ENCODE data around the gene ALKBH4.
A peak's percentile ranks its signal among the peaks of the same experiment; 100 is the strongest.
"Not testable (repeated sequence)": the region's sequence is repeated elsewhere in the genome, so short reads cannot be mapped to it uniquely, and the experiment has no call there.

Gene ALKBH4

GRCh38 chr7:102454932-102455331 lies 9.7 kb downstream of the ALKBH4 start:
- DNase-seq (ENCODE audit: low read depth): not testable (repeated sequence)

GRCh38 chr7:102454468-102454867 lies 10.2 kb downstream of the ALKBH4 start:
- DNase-seq (ENCODE audit: low read depth): no peak

- DNase-seq (ENCODE audit: low read depth): no peak
These were observed 11.3 kb downstream of the ALKBH4 start for GRCh38 chr7:102453319-102453718.

- no peak for DNase-seq (ENCODE audit: low read depth)
These were observed 12.2 kb downstream of the ALKBH4 start for GRCh38 chr7:102452451-102452850.

GRCh38 chr7:102451371-102452054 lies 13.2 kb downstream of the ALKBH4 start:
- DNase-seq (ENCODE audit: low read depth): no peak

GRCh38 chr7:102450242-102450641 lies 14.4 kb downstream of the ALKBH4 start:
- DNase-seq (ENCODE audit: low read depth): peak; percentile 30

GRCh38 chr7:102449136-102449535 lies 15.5 kb downstream of the ALKBH4 start:
- no peak for DNase-seq (ENCODE audit: low read depth)

- no peak for DNase-seq (ENCODE audit: low read depth)
These were observed 17.4 kb downstream of the ALKBH4 start for GRCh38 chr7:102447311-102447710.

GRCh38 chr7:102446387-102447156 lies 18.1 kb downstream of the ALKBH4 start:
- DNase-seq (ENCODE audit: low read depth): no peak

GRCh38 chr7:102445674-102446071 lies 19.0 kb downstream of the ALKBH4 start:
- DNase-seq (ENCODE audit: low read depth): no peak

- no peak for DNase-seq (ENCODE audit: low read depth)
These were observed 19.5 kb downstream of the ALKBH4 start for GRCh38 chr7:102444961-102445673.

GRCh38 chr7:102439963-102440795 lies 24.5 kb downstream of the ALKBH4 start:
- DNase-seq (ENCODE audit: low read depth): no peak

GRCh38 chr7:102436118-102436517 lies 28.5 kb downstream of the ALKBH4 start:
- DNase-seq (ENCODE audit: low read depth): no peak

GRCh38 chr7:102434039-102434486 lies 30.6 kb downstream of the ALKBH4 start:
- no peak for DNase-seq (ENCODE audit: low read depth)

GRCh38 chr7:102433219-102434038 lies 31.2 kb downstream of the ALKBH4 start, which contains the start of gene ORAI2:
ORAI2 (plus strand) TSS chr7:102433575; CDS start chr7:102438957, 5,382 bp downstream.
- DNase-seq (ENCODE audit: low read depth): peak; percentile 84

GRCh38 chr7:102432442-102433218 lies 32.0 kb downstream of the ALKBH4 start:
- no peak for DNase-seq (ENCODE audit: low read depth)

GRCh38 chr7:102431617-102432298 lies 32.9 kb downstream of the ALKBH4 start:
- peak; percentile 15 for DNase-seq (ENCODE audit: low read depth)

GRCh38 chr7:102429141-102429899 lies 35.3 kb downstream of the ALKBH4 start:
- DNase-seq (ENCODE audit: low read depth): no peak

- no peak for DNase-seq (ENCODE audit: low read depth)
These were observed 37.7 kb downstream of the ALKBH4 start for GRCh38 chr7:102427019-102427405.

Measured in stimulated activated CD8-positive, alpha-beta memory T cell treated with anti-CD3 and anti-CD28 coated beads, Interleukin-4, amount 100 ng/mL, for 24 hours (primary cell).